SJCRH30 (cell line): ENCODE results near the gene ATP10D. TPM values are rescaled to one million over a fixed set of nuclear protein-coding genes. Genes with fewer than 3 reads are reported as not detected.

ENCODE experiments used
- DNase-seq, 2 experiments: peaks; one replicate each; pipeline ENCODE4 v3.0.0-alpha.2; 2015 to 2020
- H3K27ac ChIP-seq: fragments of 250-450 bp; sonication (Bioruptor Pico); 2 replicates; pipeline ENCODE4 v1.5.1; 2020; ENCODE audit warnings: mild to moderate bottlenecking, moderate library complexity
- H3K27me3 ChIP-seq: fragments of 250-450 bp; sonication (Bioruptor Pico); 2 replicates; pipeline ENCODE4 v1.5.1; 2020; ENCODE audit warnings: mild to moderate bottlenecking, moderate library complexity
- H3K36me3 ChIP-seq: fragments of 250-450 bp; sonication (Bioruptor Pico); 2 replicates; pipeline ENCODE4 v1.5.1; 2020; ENCODE audit warnings: mild to moderate bottlenecking, moderate library complexity
- H3K4me1 ChIP-seq: fragments of 250-450 bp; sonication (Bioruptor Pico); 2 replicates; pipeline ENCODE4 v1.5.1; 2020; ENCODE audit warnings: mild to moderate bottlenecking, moderate library complexity
- H3K4me3 ChIP-seq: fragments of 250-450 bp; sonication (Bioruptor Pico); 2 replicates; pipeline ENCODE4 v1.5.1; 2020; ENCODE audit warnings: mild to moderate bottlenecking, moderate library complexity
- H3K9me3 ChIP-seq: fragments of 250-450 bp; sonication (Bioruptor Pico); replicated peaks from 2 replicates; pipeline ENCODE4 v1.5.1; 2020; ENCODE audit warnings: mild to moderate bottlenecking, moderate library complexity
- total RNA-seq: library from RNA; depleted of rRNA; stranded (reverse); fragments of >200 nt; shearing (Covaris generic); gene quantifications from 2 replicates; pipeline ENCODE4 v1.2.3, GENCODE V29; 2014; rRNA removed

ATP10D gene
- total RNA-seq, 1 experiment from 2014 or later = 2.7 TPM

- no peaks in the 10 kb centered on the region for H3K36me3 ChIP-seq
These were observed 136.1 kb downstream of the ATP10D start for GRCh38 chr4:47621181-47621580.

GRCh38 chr4:47624031-47624441 lies 139.0 kb downstream of the ATP10D start:
- H3K27ac ChIP-seq = no peak overlapping the region

More at GRCh38 chr4:47621181-47621580, 136.1 kb downstream of the ATP10D start:
- Histone ChIP-seq H3K27me3 (no peaks in the 10 kb centered on the region), H3K9me3 (no peaks in the 10 kb centered on the region), H3K27ac (no peak overlapping the region), H3K4me3 (no peak overlapping the region), H3K4me1 (no peaks in the 10 kb centered on the region)
- DNase-seq = no peak

GRCh38 chr4:47631161-47631560 lies 146.1 kb downstream of the ATP10D start:
- Histone ChIP-seq H3K4me3 (no peak overlapping the region), H3K4me1 (no peaks in the 10 kb centered on the region), H3K36me3 (no peaks in the 10 kb centered on the region), H3K9me3 (no peaks in the 10 kb centered on the region), H3K27ac (no peak overlapping the region), H3K27me3 (no peaks in the 10 kb centered on the region)
- no peak for DNase-seq

More at GRCh38 chr4:47624031-47624441, 139.0 kb downstream of the ATP10D start:
- H3K36me3 ChIP-seq = no peaks in the 10 kb centered on the region
- no peaks in the 10 kb centered on the region for H3K27me3 ChIP-seq
- H3K4me3 ChIP-seq = no peak overlapping the region
- no peaks in the 10 kb centered on the region for H3K9me3 ChIP-seq
- no peak for DNase-seq
- H3K4me1 ChIP-seq = no peaks in the 10 kb centered on the region

- Histone ChIP-seq H3K27ac (no peak overlapping the region), H3K4me1 (peaks cover 7% of the 10 kb centered on the region), H3K9me3 (no peaks in the 10 kb centered on the region), H3K27me3 (no peaks in the 10 kb centered on the region), H3K4me3 (no peak overlapping the region), H3K36me3 (no peaks in the 10 kb centered on the region)
- DNase-seq = peak in 1 of 2 experiments; percentile 21
These were observed 154.5 kb downstream of the ATP10D start for GRCh38 chr4:47639531-47639930.

- no peaks in the 10 kb centered on the region for H3K36me3 ChIP-seq
- no peaks in the 10 kb centered on the region for H3K27me3 ChIP-seq
- H3K4me3 ChIP-seq = no peak overlapping the region
- DNase-seq = no peak
- H3K4me1 ChIP-seq = peaks cover 7% of the 10 kb centered on the region
- no peak overlapping the region for H3K27ac ChIP-seq
- H3K9me3 ChIP-seq = no peaks in the 10 kb centered on the region
These were observed 155.8 kb downstream of the ATP10D start for GRCh38 chr4:47640911-47641310.

- Histone ChIP-seq H3K27me3 (no peaks in the 10 kb centered on the region), H3K4me3 (no peak overlapping the region), H3K27ac (no peak overlapping the region), H3K36me3 (no peaks in the 10 kb centered on the region), H3K4me1 (peaks cover 7% of the 10 kb centered on the region), H3K9me3 (no peaks in the 10 kb centered on the region)
- DNase-seq = no peak
These were observed 156.7 kb downstream of the ATP10D start for GRCh38 chr4:47641755-47642154.

GRCh38 chr4:47642191-47642830 lies 157.2 kb downstream of the ATP10D start:
- Histone ChIP-seq H3K4me1 (peaks cover 7% of the 10 kb centered on the region), H3K36me3 (no peaks in the 10 kb centered on the region), H3K4me3 (no peak overlapping the region), H3K27ac (no peak overlapping the region), H3K9me3 (no peaks in the 10 kb centered on the region), H3K27me3 (no peaks in the 10 kb centered on the region)
- peak in 1 of 2 experiments; percentile 3 for DNase-seq

Other genes with a start within 250 kb of the ATP10D start
- 17.0 and 18.5 TPM in 2 replicates for gene COMMD8, start 21.6 kb upstream of the ATP10D start, total RNA-seq